Cerebellar cortex (tissue), 1 donor: ENCODE measurements around the gene AP4B1.

Experiments
- DNase-seq: peaks from one replicate; pipeline ENCODE4 v3.0.0-alpha.2; 2015; ENCODE audit warnings: low spot score

The AP4B1 gene

GRCh38 chr1:113930499-113931161 lies 26.0 kb upstream of the AP4B1 start:
- DNase-seq: peak; percentile 28

- DNase-seq: peak; percentile 49
Measured at GRCh38 chr1:113929750-113930498, 25.3 kb upstream of the AP4B1 start.

GRCh38 chr1:113928941-113929749 lies 24.5 kb upstream of the AP4B1 start, which contains the start of gene HIPK1:
Gene HIPK1, plus strand, starts transcription at chr1:113929324.
- peak; percentile 94 for DNase-seq

GRCh38 chr1:113928187-113928930 lies 23.8 kb upstream of the AP4B1 start:
- DNase-seq: peak; percentile 56

- DNase-seq: no peak
Measured at GRCh38 chr1:113924473-113924872, 19.9 kb upstream of the AP4B1 start.

GRCh38 chr1:113922957-113923356 lies 18.4 kb upstream of the AP4B1 start:
- no peak for DNase-seq

- no peak for DNase-seq
Measured at GRCh38 chr1:113918243-113918642, 13.6 kb upstream of the AP4B1 start.

GRCh38 chr1:113917400-113918082 lies 12.9 kb upstream of the AP4B1 start:
- no peak for DNase-seq

- DNase-seq: no peak
Measured at GRCh38 chr1:113916974-113917373, 12.4 kb upstream of the AP4B1 start.

GRCh38 chr1:113913887-113914664 lies 9.5 kb upstream of the AP4B1 start:
- peak; percentile 47 for DNase-seq

- no peak for DNase-seq
Measured at GRCh38 chr1:113913312-113913668, 8.7 kb upstream of the AP4B1 start.

- peak; percentile 94 for DNase-seq
Measured at GRCh38 chr1:113912594-113913311, 8.2 kb upstream of the AP4B1 start.

GRCh38 chr1:113905435-113905861 lies 849 bp upstream of the AP4B1 start:
- peak; percentile 34 for DNase-seq

- DNase-seq: no peak
Measured at GRCh38 chr1:113904293-113904673, 316 bp downstream of the AP4B1 start.

- no peak for DNase-seq
Measured at GRCh38 chr1:113903501-113904292, 902 bp downstream of the AP4B1 start.

- no peak for DNase-seq
Measured at GRCh38 chr1:113901191-113901590, 3.4 kb downstream of the AP4B1 start.

GRCh38 chr1:113899111-113899510 lies 5.5 kb downstream of the AP4B1 start:
- no peak for DNase-seq

GRCh38 chr1:113898241-113898814 lies 6.3 kb downstream of the AP4B1 start:
- no peak for DNase-seq

- DNase-seq: no peak
Measured at GRCh38 chr1:113895961-113896360, 8.6 kb downstream of the AP4B1 start.
